GM18861 (cell line): ENCODE measurements around the gene PLPPR1.

Source experiments
- ATAC-seq: cut with Tn5 transposase; IDR thresholded peaks from one replicate; pipeline ENCODE4 v1.9.1; 2021; ENCODE audit not compliant: unreplicated experiment

PLPPR1 gene

DNA sequence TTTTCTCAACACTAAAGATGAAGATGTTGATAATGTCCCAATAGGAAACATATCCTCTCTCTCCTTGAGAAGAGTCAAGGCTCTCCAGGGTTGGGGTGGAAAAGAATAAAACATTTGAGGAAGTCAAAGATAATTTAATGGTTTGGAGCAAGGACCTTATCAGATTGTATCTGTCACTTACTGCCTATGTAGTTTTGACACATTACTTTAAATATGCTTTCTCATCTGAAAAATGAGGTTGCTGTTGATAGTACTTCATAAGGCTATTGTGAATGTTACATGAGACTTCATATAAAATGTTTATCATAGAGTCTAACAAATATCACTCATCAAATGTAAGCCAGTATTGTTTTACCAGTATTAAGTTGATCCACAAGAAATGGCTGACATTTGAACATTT lies 307.6 kb downstream of the PLPPR1 start:
- ATAC-seq, result no peak

- ATAC-seq, result no peak
These were observed 308.7 kb downstream of the PLPPR1 start for GRCh38 chr9:101337237-101337636.

DNA sequence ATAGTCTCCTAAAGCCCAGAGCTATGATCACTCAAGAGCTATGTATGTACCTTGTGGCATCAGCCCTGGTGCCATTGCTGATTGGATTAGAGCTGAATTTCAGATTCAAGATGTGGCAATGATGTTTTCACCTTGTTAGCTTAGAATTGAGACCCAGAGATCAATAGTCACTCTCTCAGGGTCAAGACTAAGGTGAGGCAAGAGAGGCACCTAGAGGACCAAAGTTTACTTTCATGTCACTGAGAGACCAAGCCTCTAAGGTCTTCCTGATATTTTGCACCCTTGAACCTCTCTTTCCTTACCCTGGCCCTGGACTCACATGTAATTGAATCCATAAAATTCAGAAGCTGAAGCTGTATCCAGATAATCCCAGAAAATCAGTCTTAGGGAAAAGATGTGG lies 313.4 kb downstream of the PLPPR1 start:
- no peak for ATAC-seq

- no peak for ATAC-seq
These were observed 314.1 kb downstream of the PLPPR1 start for GRCh38 chr9:101342595-101342994.

DNA sequence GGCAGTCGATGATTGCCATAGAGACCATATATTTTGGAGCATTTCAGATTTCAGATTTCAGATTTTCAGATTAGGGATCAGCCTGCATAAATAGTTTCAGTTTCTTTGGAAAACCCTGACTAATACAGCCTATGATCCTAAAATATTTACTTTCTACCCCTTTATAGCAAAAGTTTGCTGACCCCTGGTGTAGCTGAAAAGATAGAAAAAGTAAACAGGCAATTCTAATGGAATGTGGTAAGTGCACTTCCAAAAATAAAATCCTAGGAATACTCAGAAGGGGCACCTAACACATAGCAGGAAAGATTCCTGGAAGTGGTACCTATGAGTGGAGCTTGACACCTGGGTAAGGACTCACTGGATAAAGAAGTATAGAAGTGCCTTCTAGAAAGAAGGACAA lies 321.8 kb downstream of the PLPPR1 start:
- ATAC-seq, result no peak

- ATAC-seq, result no peak
These were observed 324.5 kb downstream of the PLPPR1 start for GRCh38 chr9:101352892-101353463.

- ATAC-seq, result no peak
These were observed 325.2 kb downstream of the PLPPR1 start for GRCh38 chr9:101353683-101354082.

DNA sequence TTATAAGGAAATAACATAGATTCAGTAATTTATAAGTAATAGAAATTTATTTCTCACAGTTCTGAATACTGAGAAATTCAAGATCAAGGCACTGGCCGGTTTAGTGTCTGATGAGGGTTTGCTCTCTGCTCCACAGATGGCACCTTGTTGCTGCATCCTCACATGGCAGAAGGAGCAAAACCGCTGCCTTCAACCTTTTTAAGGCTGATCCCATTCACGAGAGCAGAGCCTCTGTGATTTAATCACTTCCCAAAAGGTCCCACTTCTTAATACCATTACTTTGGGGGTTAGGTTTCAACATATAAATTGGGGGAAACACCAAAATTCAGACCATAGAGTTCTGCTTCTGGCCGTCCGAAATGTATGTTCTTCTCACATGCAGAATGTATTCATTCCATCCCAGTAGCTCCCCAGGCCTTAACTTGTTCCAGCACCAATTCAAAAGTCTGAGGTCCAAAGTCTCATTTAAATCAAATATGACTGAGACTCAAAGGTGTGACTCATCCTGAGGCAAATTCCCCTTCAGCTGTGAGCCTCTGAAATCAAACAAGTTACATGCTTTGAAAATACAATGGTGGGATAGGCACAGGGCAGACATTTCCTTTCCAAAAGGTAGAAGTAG lies 325.7 kb downstream of the PLPPR1 start:
- ATAC-seq, result no peak

DNA sequence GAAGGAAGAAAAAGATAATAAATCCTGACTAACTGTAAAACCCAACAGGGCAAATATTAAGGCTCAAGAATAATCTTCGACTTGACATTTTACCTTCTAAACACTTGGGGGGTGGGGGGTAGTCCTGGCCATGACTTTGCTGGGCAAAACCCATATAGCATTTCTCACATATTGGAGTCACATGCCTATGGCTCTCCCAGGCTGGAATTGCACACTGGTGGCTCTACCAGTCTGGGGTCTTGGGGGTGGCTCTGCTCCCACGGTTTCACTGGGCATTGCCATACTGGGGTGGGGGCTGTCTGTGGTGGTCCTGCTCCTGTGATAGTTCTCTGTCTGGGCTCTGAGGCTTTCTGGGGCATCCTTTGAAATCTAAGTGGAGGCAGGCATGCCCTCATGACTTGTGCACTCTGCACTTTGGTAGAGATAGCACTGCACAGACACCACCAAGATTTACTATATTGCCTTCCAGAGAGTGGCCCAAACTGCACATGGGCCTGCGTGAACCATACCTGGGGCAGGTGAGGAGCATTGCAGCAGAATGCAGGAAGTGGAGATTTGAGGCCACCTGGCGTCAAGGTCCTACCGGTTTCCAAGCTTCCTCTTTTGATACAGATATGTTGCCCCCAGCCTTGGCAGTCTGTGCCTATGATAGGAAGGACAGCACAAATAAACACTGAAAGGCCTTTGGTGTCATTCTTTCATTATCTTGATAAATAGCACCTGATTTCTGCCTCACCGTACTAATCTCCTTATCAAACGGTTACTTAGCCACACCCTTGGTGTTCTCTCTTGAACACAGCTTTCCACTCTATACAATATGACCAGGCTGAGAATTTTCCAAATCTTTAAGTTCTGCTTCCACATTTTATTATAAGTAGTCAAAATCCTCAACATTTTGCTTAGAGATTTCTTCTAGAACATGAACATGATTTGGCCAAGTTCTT lies 326.5 kb downstream of the PLPPR1 start:
- ATAC-seq, result no peak

- ATAC-seq, result no peak
These were observed 328.1 kb downstream of the PLPPR1 start for GRCh38 chr9:101356619-101357018.

DNA sequence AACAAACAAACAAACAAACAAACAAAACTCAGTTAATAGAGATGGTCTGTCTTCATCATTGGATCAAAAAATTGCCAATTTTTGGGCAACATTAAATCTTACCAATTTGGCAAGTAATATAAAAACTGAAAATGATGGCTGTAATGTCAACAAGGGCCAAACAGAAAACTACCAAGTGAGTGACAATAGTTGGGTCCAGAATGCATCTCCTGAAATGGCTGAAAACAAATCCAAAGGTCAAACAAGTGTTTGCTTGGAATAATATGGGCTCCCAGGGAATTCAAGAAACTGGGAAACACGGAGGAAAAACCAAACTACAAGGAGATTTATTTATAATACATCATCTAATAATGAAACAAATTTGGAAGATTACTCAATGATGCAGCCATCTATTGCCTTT lies 331.2 kb downstream of the PLPPR1 start:
- ATAC-seq, result no peak

- no peak for ATAC-seq
These were observed 332.1 kb downstream of the PLPPR1 start for GRCh38 chr9:101360647-101361046.

DNA sequence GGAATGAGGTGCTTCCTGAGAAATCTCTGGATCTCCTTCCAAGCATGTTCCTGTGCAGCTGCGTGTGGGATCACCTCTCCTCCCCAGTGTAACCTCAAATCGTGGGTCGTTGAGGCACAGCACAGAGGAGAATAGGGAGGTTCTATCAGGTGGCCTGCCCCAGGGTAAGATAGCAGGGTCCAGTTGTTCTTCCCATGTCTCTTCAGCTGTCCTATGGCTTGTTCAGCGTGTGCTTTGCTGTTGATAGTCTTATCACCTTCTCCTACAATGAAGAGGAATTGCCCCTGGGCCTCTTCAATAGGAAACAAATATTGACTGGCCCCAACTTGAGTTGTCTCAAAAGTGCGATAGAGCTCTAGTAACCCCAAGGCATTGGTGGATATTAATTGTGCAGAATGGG lies 333.9 kb downstream of the PLPPR1 start:
- no peak for ATAC-seq

GRCh38 chr9:101365181-101365580 lies 336.7 kb downstream of the PLPPR1 start:
- no peak for ATAC-seq

GRCh38 chr9:101366038-101366756 lies 337.7 kb downstream of the PLPPR1 start:
- no peak for ATAC-seq

DNA sequence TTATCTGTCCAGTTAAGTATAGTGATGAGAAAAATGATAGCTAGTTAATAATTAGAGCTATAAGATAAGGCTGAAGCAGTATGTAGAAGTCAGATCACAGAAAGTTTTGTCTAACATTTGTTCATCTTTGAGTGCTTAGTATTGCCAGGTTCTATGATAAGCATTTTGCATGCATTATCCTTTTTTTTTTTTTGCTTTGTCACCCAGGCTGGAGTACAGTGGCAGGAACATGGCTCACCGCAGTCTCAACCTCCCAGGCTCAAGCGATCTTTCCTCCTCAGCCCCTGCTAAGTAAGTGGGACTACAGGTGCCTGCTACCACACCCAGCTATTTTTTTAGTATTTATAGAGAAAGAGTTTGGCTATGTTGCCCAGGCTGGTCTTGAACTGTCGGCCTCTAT lies 338.8 kb downstream of the PLPPR1 start:
- ATAC-seq, result no peak

DNA sequence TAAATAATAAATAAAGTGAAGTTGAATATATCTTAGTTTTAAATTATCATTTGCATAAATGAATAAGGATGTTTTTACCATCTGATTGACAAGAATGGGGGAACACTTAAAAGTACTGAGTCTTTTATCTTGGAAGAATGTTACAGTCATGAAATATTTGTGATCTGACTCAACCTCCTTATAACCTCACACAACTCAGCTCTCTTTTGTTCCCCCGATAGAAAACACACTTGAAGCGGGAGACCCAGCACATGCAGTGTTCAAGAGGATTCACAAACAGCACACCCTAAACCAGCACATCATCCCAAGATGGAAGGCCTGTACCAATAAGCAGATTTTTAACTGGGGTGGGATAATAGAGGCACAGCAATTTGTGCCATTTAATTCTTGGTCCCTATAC lies 340.8 kb downstream of the PLPPR1 start:
- ATAC-seq, result no peak

DNA sequence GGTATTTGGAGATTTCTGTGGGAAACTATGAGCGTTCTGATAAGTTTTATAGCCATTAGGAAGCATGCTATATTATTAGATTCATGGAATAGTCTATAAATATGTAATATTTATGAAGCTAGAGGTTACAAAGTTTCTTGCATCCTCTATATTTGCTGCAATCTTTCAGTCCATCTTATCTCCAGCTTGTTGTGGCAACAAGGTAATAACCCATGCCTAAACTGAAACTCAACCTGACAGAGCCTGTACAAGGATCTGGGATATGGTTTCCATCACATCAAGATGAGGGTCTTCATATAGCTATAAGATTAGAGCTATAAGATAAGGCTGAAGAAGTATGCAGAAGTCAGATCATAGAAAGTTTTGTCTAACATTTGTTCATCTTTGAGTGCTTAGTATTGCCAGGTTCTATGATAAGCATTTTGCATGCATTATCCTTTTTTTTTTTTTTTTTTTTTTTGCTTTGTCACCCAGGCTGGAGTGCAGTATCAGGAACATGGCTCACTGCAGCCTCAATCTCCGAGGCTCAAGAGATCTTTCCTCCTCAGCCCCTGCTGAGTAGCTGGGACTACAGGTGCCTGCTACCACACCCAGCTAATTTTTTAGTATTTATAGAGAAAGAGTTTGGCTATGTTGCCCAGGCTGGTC lies 341.5 kb downstream of the PLPPR1 start:
- no peak for ATAC-seq

DNA sequence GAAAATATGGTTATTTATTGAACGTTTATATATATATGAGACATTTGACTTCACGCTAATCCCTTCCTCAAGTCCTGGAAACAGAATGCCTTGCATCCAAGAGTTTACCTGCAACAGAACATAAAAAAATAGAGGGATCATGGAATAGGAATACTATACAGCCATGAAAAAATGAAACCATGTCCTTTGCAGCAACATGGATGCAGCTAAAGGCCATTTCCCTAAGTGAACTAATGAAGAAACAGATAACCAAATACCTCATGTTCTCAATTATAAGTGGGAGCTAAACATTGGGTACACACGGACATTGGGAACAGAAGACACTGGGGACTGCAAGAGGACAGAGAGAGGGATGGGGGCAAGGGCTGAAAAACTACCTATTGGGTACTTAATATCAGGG lies 343.3 kb downstream of the PLPPR1 start:
- ATAC-seq, result no peak

GRCh38 chr9:101372327-101373118 lies 344.0 kb downstream of the PLPPR1 start:
- no peak for ATAC-seq
